ENCODE data around the gene SAPCD1. TPM values are rescaled to one million over a fixed set of nuclear protein-coding genes. Genes with fewer than 3 reads are reported as not detected.
A peak's percentile ranks its signal among the peaks of the same experiment; 100 is the strongest.

The SAPCD1 gene
- total and polyA plus RNA-seq, 5 donors from 2014 or later = 2.3 TPM; not detected in 4

- H3K27ac Mint-ChIP-seq = peak overlapping the region in 1 of 3 donors; percentile 73
- peaks cover 0 to 1% (median 0%) of the 10 kb centered on the region in 7 donors for H3K9me3 Mint-ChIP-seq
- peaks cover 36% of the 10 kb centered on the region for H3K4me1 ChIP-seq (ENCODE audit: control insufficient read depth, insufficient read depth, low read length, poor library complexity, severe bottlenecking)
- H3K27me3 Mint-ChIP-seq = no peaks in the 10 kb centered on the region
- no peaks in the 10 kb centered on the region for H3K36me3 Mint-ChIP-seq
- H3K9me3 ChIP-seq (ENCODE audit: control insufficient read depth in 2 of 2, low read length in 2 of 2) = no peaks in the 10 kb centered on the region
- DNase-seq (no peak), ATAC-seq (ENCODE audit: low read depth in 2 of 2) (no peak)
- peak overlapping the region; percentile 33 for H3K27ac ChIP-seq (ENCODE audit: insufficient read depth, low read length, poor library complexity, severe bottlenecking)
- H3K4me1 Mint-ChIP-seq = peaks cover 7 to 50% (median 17%) of the 10 kb centered on the region in 4 donors
- H3K36me3 ChIP-seq (ENCODE audit: control insufficient read depth, insufficient read depth, low read length) = no peaks in the 10 kb centered on the region
- peak overlapping the region in 2 of 4 donors; percentile 42 to 88 for H3K4me3 Mint-ChIP-seq
- no peaks in the 10 kb centered on the region for H3K27me3 ChIP-seq (ENCODE audit: control insufficient read depth, insufficient read depth, low read length)
- H3K4me3 ChIP-seq (ENCODE audit: low read depth, low read length) = no peak overlapping the region
These were observed 8.4 kb downstream of the SAPCD1 start for GRCh38 chr6:31770860-31771259.

GRCh38 chr6:31771992-31772358 is 9.5 kb downstream of the SAPCD1 start:
- H3K9me3 ChIP-seq (ENCODE audit: control insufficient read depth in 2 of 2, low read length in 2 of 2) = no peaks in the 10 kb centered on the region
- H3K27ac Mint-ChIP-seq = peak overlapping the region; percentile 46 to 82 (median 56)
- peaks cover 7 to 59% (median 20%) of the 10 kb centered on the region in 4 donors for H3K4me1 Mint-ChIP-seq
- peaks cover 47% of the 10 kb centered on the region for H3K4me1 ChIP-seq (ENCODE audit: control insufficient read depth, insufficient read depth, low read length, poor library complexity, severe bottlenecking)
- H3K9me3 Mint-ChIP-seq = peaks cover 0 to 1% (median 0%) of the 10 kb centered on the region in 7 donors
- H3K36me3 Mint-ChIP-seq = no peaks in the 10 kb centered on the region
- H3K27me3 Mint-ChIP-seq = peaks cover 4% of the 10 kb centered on the region
- no peak overlapping the region for H3K27ac ChIP-seq (ENCODE audit: insufficient read depth, low read length, poor library complexity, severe bottlenecking)
- DNase-seq (peak in 1 of 3 donors; percentile 47), ATAC-seq (ENCODE audit: low read depth in 2 of 2) (no peak)
- peak overlapping the region; percentile 41 for H3K4me3 ChIP-seq (ENCODE audit: low read depth, low read length)
- H3K36me3 ChIP-seq (ENCODE audit: control insufficient read depth, insufficient read depth, low read length) = no peaks in the 10 kb centered on the region
- H3K27me3 ChIP-seq (ENCODE audit: control insufficient read depth, insufficient read depth, low read length) = no peaks in the 10 kb centered on the region
- peak overlapping the region; percentile 76 to 88 (median 78) for H3K4me3 Mint-ChIP-seq

- Mint-ChIP-seq H3K27ac (peak overlapping the region in 2 of 3 donors; percentile 52 to 90), H3K9me3 (no peaks in the 10 kb centered on the region), H3K4me1 (peaks cover 0 to 57% (median 18%) of the 10 kb centered on the region in 4 donors), H3K27me3 (peaks cover 4% of the 10 kb centered on the region), H3K4me3 (peak overlapping the region in 2 of 4 donors; percentile 25 to 61), H3K36me3 (no peaks in the 10 kb centered on the region)
- no peaks in the 10 kb centered on the region for H3K9me3 ChIP-seq (ENCODE audit: control insufficient read depth in 2 of 2, low read length in 2 of 2)
- DNase-seq (no peak), ATAC-seq (ENCODE audit: low read depth in 2 of 2) (no peak)
- peaks cover 6% of the 10 kb centered on the region for H3K36me3 ChIP-seq (ENCODE audit: control insufficient read depth, insufficient read depth, low read length)
- H3K27me3 ChIP-seq (ENCODE audit: control insufficient read depth, insufficient read depth, low read length) = no peaks in the 10 kb centered on the region
- no peak overlapping the region for H3K27ac ChIP-seq (ENCODE audit: insufficient read depth, low read length, poor library complexity, severe bottlenecking)
- no peak overlapping the region for H3K4me3 ChIP-seq (ENCODE audit: low read depth, low read length)
- H3K4me1 ChIP-seq (ENCODE audit: control insufficient read depth, insufficient read depth, low read length, poor library complexity, severe bottlenecking) = peaks cover 53% of the 10 kb centered on the region
These were observed 12.7 kb downstream of the SAPCD1 start for GRCh38 chr6:31775184-31775583.

GRCh38 chr6:31775633-31776484 is 13.4 kb downstream of the SAPCD1 start:
- H3K4me3 Mint-ChIP-seq = peak overlapping the region in 3 of 4 donors; percentile 23 to 86 (median 74)
- H3K4me1 Mint-ChIP-seq = peaks cover 0 to 53% (median 18%) of the 10 kb centered on the region in 4 donors
- peaks cover 51% of the 10 kb centered on the region for H3K4me1 ChIP-seq (ENCODE audit: control insufficient read depth, insufficient read depth, low read length, poor library complexity, severe bottlenecking)

GRCh38 chr6:31776485-31776988 is 14.1 kb downstream of the SAPCD1 start:
- DNase-seq (no peak), ATAC-seq (ENCODE audit: low read depth in 2 of 2) (no peak)
- H3K27me3 ChIP-seq (ENCODE audit: control insufficient read depth, insufficient read depth, low read length) = no peaks in the 10 kb centered on the region
- H3K36me3 ChIP-seq (ENCODE audit: control insufficient read depth, insufficient read depth, low read length) = peaks cover 10% of the 10 kb centered on the region
- Mint-ChIP-seq H3K4me3 (peak overlapping the region in 3 of 4 donors; percentile 23 to 86 (median 74)), H3K27me3 (peaks cover 4% of the 10 kb centered on the region), H3K4me1 (peaks cover 0 to 46% (median 12%) of the 10 kb centered on the region in 4 donors), H3K9me3 (no peaks in the 10 kb centered on the region), H3K27ac (peak overlapping the region in 2 of 3 donors; percentile 74 to 78), H3K36me3 (peaks cover 3% of the 10 kb centered on the region)
- no peaks in the 10 kb centered on the region for H3K9me3 ChIP-seq (ENCODE audit: control insufficient read depth in 2 of 2, low read length in 2 of 2)
- H3K4me3 ChIP-seq (ENCODE audit: low read depth, low read length) = no peak overlapping the region
- peaks cover 44% of the 10 kb centered on the region for H3K4me1 ChIP-seq (ENCODE audit: control insufficient read depth, insufficient read depth, low read length, poor library complexity, severe bottlenecking)
- peak overlapping the region; percentile 63 for H3K27ac ChIP-seq (ENCODE audit: insufficient read depth, low read length, poor library complexity, severe bottlenecking)

More at GRCh38 chr6:31775633-31776484, 13.4 kb downstream of the SAPCD1 start:
- Histone ChIP-seq H3K27ac (ENCODE audit: insufficient read depth, low read length, poor library complexity, severe bottlenecking) (no peak overlapping the region), H3K27me3 (ENCODE audit: control insufficient read depth, insufficient read depth, low read length) (no peaks in the 10 kb centered on the region), H3K36me3 (ENCODE audit: control insufficient read depth, insufficient read depth, low read length) (peaks cover 10% of the 10 kb centered on the region), H3K4me3 (ENCODE audit: low read depth, low read length) (no peak overlapping the region), H3K9me3 (ENCODE audit: control insufficient read depth in 2 of 2, low read length in 2 of 2) (no peaks in the 10 kb centered on the region)
- Mint-ChIP-seq H3K36me3 (peaks cover under 1% of the 10 kb centered on the region), H3K27me3 (peaks cover 4% of the 10 kb centered on the region), H3K27ac (peak overlapping the region; percentile 74 to 90 (median 86)), H3K9me3 (no peaks in the 10 kb centered on the region)
- ATAC-seq (ENCODE audit: low read depth in 2 of 2) = no peak
- DNase-seq = no peak

GRCh38 chr6:31776989-31777666 is 14.7 kb downstream of the SAPCD1 start, which contains the start of gene VWA7:
TSS of gene VWA7 (minus strand) at chr6:31777328. CDS start at chr6:31776779, 549 bp downstream.
- DNase-seq (peak; percentile 48 to 81 (median 51)), ATAC-seq (ENCODE audit: low read depth in 2 of 2) (peak; percentile 68 to 71)
- H3K36me3 ChIP-seq (ENCODE audit: control insufficient read depth, insufficient read depth, low read length) = peaks cover 10% of the 10 kb centered on the region
- no peaks in the 10 kb centered on the region for H3K27me3 ChIP-seq (ENCODE audit: control insufficient read depth, insufficient read depth, low read length)
- peaks cover 3% of the 10 kb centered on the region for H3K36me3 Mint-ChIP-seq
- H3K27ac Mint-ChIP-seq = peak within 1 kb of the TSS; percentile 52 to 81 (median 74)
- no peak within 1 kb of the TSS for H3K4me3 ChIP-seq (ENCODE audit: low read depth, low read length)
- peak within 1 kb of the TSS in 3 of 4 donors; percentile 23 to 86 (median 74) for H3K4me3 Mint-ChIP-seq
- H3K27ac ChIP-seq (ENCODE audit: insufficient read depth, low read length, poor library complexity, severe bottlenecking) = peak within 1 kb of the TSS; percentile 63
- peaks cover 0 to 43% (median 9%) of the 10 kb centered on the region in 4 donors for H3K4me1 Mint-ChIP-seq
- no peaks in the 10 kb centered on the region for H3K9me3 ChIP-seq (ENCODE audit: control insufficient read depth in 2 of 2, low read length in 2 of 2)
- peaks cover 38% of the 10 kb centered on the region for H3K4me1 ChIP-seq (ENCODE audit: control insufficient read depth, insufficient read depth, low read length, poor library complexity, severe bottlenecking)
- peaks cover 4% of the 10 kb centered on the region for H3K27me3 Mint-ChIP-seq
- no peaks in the 10 kb centered on the region for H3K9me3 Mint-ChIP-seq

GRCh38 chr6:31777667-31778050 is 15.2 kb downstream of the SAPCD1 start:
- Mint-ChIP-seq H3K4me3 (no peak overlapping the region), H3K36me3 (peaks cover 3% of the 10 kb centered on the region), H3K9me3 (no peaks in the 10 kb centered on the region), H3K27me3 (peaks cover 4% of the 10 kb centered on the region), H3K27ac (peak overlapping the region; percentile 52 to 81 (median 74)), H3K4me1 (peaks cover 0 to 38% (median 7%) of the 10 kb centered on the region in 4 donors)
- Histone ChIP-seq H3K4me3 (ENCODE audit: low read depth, low read length) (no peak overlapping the region), H3K27me3 (ENCODE audit: control insufficient read depth, insufficient read depth, low read length) (no peaks in the 10 kb centered on the region), H3K36me3 (ENCODE audit: control insufficient read depth, insufficient read depth, low read length) (peaks cover 10% of the 10 kb centered on the region), H3K27ac (ENCODE audit: insufficient read depth, low read length, poor library complexity, severe bottlenecking) (peak overlapping the region; percentile 63), H3K4me1 (ENCODE audit: control insufficient read depth, insufficient read depth, low read length, poor library complexity, severe bottlenecking) (peaks cover 33% of the 10 kb centered on the region), H3K9me3 (ENCODE audit: control insufficient read depth in 2 of 2, low read length in 2 of 2) (no peaks in the 10 kb centered on the region)
- DNase-seq = no peak
- ATAC-seq (ENCODE audit: low read depth in 2 of 2) = no peak
